NCI-H510A treated with DMSO at 0.1 percent for 48 hours (cell line): ENCODE measurements around the gene LPP.
"Not testable (repeated sequence)": the region's sequence is repeated elsewhere in the genome, so short reads cannot be mapped to it uniquely, and the experiment has no call there.

Source experiments
- DNase-seq: peaks from one replicate; lab custom pipeline; 2025; lab: John Stamatoyannopoulos, UW

The LPP gene

DNA sequence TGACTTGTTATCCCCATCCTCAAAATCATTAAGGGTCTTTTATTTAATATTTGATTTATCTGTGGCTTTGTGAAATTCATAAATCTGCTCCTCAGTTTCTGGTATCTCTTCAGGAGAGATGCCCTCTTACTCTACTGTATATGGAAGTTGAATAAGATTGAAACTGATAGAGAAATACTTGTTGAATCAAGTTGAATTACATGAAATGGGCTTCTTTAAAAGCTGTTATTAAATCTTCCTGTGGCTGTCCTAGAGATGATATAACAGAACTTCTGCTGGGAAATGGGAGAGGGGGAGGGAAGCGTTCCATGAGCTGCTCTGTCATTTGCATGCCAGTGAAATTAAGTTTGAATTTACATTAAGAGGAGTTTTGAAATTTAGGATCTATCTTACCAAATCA is 523.4 kb downstream of the LPP start:
- no peak for DNase-seq

DNA sequence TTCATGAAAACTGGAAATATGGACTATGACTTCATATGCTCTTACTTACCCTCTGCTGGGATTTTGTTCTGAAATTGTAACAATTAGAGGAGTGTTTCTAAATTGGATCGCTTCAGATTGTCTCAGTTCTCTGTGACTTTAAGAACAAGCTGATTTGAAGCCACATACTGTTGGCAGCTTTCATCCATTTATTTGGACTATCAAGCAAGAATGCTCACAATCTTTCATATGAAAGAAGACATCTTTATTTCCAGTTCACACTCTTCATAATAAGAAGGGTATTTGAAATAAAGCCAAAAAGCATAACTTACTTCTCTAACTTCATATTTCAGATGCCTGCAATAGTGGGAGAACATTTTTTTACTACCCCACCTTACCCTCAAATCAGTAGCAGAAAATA is 526.2 kb downstream of the LPP start:
- no peak for DNase-seq

DNA sequence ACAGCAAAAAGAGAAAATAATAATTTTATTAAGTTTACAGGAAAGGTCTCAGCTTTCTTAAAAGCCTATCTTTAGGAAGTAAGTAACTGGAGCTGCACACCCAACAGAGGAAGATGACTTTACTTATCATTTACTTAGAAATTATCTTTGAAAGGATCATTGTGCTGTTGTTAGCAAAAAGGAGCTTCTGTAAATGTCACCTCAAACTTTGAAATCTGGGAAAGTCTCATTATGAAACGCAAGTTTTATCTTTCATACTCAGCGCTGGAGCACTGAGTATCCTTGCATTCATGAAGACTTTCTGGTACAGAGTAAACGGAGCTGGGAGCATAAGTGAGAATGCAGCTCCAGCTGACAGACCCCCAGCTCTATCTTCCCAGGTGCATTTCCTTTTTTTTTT is 526.6 kb downstream of the LPP start:
- no peak for DNase-seq

DNA sequence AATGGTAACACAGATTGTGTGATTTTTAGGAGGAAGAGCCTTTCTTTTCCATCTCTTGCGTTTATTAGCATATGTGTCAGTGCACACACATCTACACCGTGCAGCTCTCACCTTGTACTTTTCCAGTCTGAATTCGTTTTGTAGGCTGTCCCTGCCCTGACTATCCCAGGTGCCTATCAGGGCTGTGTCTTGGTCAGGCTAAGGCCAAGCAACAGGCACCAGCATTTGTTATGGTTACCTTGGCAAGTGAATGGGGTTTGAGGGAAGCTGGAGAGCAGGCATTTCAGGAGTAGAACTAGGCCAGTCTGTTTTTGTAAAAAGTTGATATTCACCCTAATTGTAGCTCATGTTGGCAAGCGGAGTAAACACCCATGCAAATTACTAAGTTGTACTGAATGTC is 528.4 kb downstream of the LPP start:
- DNase-seq, result no peak

DNA sequence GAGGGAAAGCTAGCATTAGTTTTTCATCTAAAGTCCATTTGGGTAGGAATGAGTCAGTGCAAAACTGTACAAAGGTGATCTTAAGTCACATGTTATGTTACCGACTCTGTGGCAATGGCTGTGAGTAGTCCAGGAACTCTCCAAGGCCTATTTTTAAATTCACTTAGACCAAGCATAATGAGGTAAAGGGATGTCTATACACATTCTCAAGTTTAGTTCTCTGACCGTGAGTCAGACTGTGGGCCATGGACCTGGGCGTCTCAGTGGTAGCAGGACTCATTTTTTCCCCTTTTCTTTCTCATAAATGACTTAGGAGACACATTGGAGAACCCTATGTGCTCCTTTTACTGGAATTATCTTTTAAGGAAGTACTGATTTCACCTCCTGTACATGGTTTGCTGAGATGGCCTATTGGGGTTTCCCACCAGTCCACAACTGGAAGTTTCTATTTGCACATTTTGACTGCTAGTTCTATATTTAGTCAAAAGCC is 529.1 kb downstream of the LPP start:
- no peak for DNase-seq

DNA sequence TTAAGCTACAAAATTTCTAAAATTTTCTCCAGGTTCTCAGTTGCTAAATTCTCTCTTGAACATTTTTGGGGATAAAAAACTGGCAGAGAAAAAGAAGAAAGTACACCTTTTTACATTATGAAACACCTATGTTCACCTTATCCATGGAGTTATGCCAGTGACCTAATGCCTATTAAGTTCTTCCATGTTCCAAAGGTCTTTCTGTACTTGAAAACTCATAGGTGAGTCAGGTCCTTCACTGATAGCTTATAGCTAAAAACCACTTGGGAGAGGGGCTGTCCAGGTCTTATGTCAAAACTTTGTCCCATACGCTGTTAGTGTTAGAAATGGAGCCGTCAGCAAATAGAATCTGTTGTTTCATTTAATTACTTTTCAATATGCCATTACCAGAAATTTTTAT is 530.3 kb downstream of the LPP start:
- no peak for DNase-seq

DNA sequence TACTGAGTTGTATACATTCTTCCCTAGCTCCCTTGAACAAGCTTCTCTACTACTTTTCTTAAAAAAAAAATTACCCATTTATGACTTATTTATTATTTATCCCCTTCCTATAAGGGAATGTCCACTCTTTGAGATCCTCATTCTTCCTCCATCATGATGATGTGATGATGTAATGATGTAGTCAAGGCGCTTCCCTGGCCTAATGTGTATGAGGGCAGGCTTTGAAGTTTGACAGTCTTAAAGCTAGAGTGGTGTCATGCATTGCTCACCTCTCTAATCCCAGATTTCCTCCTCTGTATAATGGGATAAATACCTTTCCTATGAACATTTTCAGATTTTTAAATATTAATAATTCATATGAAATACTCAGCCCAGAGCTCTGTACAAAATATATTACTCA is 531.8 kb downstream of the LPP start:
- no peak for DNase-seq

DNA sequence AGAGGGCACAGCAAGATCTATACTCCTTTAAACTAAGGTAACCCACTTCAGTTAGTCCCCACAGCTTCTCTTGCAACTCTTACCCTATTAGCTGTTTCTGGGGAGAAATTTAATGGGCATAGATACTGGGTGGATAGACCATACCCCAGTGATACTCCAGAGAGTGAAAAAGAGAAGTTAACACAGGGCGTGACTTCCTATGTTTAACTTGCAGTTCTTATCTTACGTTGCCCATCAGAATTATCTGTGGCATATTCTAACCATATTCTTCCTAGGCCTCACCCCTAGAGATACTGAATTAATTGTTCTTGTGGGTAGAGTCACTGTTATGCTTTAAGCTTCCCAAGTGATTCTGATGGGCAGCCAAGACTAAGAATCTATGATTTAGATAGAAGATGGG is 532.4 kb downstream of the LPP start:
- DNase-seq, result no peak

DNA sequence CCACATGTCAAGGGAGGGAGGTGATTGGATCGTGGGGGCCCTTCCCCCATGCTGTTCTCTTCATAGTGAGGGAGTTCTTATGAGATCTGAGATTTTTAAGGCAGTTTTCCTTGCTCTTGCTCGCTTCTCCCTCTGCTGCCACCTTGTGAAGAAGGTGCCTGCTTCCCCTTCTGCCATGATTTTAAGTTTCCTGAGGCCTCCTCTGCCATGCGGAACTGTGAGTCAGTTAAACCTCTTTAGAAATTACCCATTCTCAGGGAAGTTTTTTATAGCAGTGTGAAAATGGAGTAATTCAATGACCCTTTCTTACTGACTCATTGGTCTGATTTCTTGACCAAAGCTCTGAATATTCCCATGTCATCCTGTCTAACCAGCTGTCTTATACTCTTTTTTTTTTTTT is 533.4 kb downstream of the LPP start:
- no peak for DNase-seq

DNA sequence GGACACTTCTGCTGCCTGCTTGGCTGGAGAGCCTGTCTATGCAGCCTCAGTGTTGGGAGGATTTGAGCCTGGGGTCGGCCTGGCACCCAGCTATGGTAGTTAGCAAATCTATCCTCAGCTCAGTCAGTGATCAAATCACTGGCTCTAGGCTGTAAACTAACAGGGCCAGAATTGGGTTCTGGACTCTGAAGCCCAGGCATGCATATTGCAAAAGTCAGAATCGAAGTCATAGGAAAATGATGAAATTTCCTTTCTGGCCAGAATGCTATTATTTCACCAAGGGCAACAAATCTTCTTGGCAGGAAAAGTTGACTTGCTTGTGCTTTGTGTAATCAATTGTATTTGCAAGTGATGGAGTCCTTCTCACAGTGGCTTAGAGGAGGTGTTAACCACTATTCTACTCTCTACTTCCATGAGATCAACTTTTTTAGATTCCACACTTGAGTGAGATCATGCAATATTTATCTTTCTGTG is 535.2 kb downstream of the LPP start:
- no peak for DNase-seq

DNA sequence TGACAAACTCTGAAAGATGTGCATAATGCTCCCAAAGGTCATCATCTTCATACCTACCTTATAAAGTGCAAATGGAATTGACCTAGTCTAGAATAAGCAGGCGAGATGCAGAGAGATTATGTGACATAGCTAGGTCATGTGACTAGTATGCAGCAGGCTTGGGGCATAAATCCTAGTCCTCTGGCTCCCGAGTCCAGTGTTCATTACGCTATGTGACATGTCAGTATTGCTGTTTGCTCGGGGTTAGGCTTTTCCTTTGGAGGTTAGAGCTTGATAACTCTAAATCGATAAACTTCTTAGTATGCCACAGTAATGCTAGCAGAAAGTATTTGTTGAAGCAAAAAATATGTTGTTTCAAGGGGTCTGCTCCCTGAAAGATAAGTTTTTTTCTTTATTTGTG is 536.1 kb downstream of the LPP start:
- DNase-seq, result no peak

DNA sequence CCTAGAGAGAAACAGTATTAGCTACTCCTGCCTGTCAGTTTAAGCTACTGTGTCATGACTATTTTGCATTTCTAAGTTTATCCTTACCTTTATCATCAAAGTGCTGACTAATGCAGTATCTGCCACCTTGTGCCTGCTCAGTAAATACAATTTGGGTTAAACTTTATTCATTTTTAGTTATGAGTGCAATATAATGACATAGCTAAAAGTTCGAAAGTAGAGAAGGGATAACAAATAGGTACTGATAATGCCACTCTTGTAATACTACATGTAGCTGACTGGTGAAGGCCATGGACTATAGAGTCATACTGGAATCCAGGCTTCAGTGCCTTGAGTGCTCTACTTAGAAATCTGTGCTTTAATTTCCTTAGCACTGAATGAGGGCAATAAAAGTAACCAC is 537.0 kb downstream of the LPP start:
- no peak for DNase-seq

DNA sequence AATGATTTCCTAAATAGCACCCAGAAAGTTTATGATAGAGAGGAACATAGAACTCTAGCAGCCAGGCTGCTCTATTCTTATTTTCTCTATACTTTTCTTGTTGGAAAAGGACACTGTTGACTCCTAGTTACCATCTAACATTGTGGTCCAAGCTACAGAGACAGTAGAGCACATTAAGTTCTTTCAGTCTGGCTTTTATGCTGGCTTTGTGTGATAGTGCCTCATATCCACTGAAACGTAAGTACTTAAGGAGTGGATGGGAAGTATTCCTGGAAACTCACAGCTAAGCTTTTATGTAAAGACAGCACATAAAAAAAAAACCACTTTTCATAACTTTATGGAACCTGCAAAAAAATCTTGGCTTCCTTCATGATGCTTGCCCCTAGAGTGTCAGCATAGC is 537.7 kb downstream of the LPP start:
- no peak for DNase-seq

DNA sequence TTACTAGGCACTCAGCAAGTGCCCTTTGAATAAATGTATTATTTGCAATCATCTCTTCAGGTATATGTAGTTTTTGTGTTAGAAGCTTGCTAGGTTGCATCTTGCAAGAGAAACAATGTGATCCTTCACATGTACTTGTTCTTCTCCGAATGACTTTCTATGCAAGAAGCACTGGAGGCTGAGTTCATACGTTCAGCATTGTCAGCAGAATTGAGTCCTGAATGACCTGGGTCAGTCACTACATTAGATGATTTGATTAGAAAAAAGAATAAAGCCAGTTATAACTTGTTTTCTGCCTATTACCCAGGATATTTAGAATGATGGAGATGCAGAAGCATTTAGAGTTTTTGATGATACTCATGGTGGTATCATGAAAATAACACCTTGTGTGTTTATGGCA is 538.7 kb downstream of the LPP start:
- no peak for DNase-seq

DNA sequence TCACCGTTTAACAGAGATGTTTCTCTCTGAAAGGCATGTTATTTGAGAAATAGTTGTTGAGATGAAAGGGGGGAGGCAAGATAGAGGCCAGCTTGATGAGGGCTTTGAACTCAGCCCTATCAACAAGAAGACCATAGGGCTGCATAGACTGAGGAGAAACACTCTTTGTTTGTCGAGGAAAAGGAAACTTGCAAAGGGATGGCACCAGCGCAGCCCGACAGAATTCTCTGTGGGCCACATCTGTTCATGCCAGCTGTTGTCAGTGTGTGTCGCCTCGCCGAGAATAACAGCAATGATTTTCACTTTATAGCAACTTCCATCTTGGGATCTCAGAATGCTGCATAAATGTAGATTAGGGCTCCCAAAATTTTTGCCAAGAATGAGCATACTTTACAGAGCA is 539.5 kb downstream of the LPP start:
- no peak for DNase-seq

DNA sequence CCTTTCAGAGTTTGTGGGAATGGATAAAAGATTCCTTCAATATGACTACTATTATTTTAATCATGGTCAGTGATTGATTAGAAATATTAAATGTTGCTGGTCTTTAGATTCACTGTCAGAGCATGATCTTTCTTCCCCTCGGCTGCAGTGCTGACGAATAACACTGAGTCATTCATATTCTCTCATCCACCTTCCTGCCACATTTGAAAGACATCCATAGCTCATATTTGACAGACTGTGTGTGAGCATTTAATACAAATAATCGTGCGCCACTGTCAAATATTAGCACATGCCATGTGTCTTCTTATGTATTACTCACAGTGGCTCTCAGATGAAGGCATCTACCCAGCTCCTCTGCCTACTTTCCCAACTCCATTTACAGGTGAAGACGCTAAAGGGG is 541.3 kb downstream of the LPP start:
- DNase-seq, result no peak

DNA sequence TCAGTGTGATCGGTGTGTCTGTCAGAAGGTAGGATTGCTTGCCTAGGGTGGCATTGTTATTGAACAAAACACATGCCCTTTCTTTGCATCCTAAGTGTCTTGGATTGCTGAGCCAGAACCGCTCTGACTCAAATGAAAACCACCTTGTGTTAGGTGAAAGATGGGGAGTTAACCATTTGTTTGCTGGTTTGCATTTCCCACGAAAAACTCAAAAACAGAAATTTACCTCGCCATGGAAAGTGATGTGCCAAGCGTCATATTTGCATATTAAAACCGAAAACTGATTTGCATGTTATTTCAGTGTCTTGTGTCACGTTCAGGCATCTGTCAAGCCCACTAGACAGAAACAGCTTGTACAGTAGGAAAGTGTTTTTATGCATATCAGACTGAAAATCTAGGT is 543.2 kb downstream of the LPP start:
- DNase-seq, result no peak

DNA sequence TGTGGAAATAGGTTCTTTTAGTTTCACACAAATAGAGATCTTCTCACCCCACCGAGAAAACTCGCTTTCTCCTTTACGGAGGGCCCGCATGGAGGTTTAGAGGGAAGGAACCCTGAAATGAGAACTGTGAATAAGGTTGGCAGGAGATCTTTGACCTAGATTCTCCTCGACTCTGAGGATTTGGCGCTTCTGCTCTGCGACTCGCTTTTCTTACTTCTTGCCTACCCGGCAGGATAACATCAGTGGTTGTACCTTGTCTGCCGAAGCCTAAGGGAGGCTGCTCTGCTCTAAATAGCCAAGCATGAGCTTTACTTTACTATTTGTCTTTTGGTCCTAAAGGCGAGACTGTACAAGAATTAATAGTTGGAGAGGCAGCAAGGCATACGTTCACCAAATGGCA is 544.5 kb downstream of the LPP start:
- no peak for DNase-seq

DNA sequence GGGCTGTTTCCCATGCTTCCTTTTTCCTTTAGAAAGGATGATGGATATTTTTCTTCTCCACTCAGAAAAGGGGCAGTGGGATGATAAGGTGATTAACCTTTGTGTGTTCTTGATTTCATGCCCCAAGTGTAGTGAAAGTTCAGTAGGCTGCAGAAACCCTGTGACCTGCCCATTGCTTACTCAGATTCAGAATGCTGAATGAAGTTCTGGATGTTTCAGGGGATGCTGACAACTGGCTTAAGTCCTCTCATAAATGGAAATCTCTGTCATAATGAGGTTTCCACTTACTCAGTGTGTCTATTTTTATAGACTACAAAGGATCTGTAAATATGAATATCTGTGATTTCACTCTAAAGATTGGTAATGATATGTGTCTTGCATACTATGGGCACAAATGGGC is 546.5 kb downstream of the LPP start:
- no peak for DNase-seq

DNA sequence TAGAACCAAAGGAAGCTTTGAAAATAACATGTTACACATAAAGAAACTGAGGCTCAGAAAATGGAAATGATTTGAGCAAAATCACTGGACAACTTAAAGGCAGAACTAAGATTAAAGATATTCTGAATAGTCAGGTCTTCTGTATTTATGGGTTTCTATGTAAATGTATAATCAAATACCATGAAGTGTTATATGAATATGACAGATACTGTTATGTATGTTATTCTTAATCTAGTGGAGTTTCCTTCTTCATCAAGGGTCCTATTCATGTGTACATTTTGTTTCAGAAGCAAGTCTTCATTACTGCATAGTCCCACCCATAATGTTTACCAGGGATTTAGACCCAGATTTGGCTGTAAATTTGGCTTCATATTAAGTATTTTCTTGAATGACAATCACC is 547.0 kb downstream of the LPP start:
- no peak for DNase-seq

DNA sequence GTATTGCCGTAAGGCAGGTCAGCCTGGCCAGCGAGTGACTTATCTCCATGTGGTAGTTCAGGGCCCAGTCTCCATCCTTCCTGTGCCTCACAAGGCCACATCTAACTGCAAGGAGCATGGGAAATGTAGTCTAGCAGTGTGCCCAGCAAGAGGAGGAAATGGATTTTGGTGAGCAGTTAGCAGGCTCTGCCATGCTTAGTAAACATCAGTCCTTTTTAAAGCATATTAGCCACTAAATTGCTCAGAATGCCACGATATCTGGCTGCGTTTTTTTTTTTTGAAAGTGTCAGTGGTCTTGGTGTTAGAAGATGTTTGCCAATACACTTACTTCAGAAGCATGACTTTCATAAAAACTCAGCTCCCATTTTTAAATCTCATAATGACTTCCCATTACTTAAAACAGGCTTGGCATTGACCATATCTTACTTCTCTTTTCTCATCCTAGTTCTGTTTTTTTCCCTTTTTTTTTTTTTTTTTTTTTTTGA is 547.6 kb downstream of the LPP start:
- no peak for DNase-seq

DNA sequence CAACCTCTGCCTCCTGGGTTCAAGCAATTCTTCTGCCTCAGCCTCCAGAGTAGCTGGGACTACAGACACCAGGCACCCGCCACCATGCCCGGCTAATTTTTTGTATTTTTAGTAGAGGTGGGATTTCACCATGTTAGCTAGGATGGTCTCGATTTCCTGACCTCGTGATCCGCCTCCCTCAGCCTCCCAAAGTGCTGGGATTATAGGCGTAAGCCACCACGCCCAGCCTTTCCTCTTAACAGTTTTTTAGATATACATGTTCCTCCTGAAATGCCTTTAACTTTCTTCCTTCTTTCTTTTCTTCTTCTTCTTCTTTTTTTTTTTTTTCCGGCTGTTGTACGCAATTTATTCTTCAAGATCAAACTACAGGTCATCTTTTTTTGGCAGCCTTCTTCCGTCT is 548.1 kb downstream of the LPP start:
- DNase-seq, result not testable (repeated sequence)

DNA sequence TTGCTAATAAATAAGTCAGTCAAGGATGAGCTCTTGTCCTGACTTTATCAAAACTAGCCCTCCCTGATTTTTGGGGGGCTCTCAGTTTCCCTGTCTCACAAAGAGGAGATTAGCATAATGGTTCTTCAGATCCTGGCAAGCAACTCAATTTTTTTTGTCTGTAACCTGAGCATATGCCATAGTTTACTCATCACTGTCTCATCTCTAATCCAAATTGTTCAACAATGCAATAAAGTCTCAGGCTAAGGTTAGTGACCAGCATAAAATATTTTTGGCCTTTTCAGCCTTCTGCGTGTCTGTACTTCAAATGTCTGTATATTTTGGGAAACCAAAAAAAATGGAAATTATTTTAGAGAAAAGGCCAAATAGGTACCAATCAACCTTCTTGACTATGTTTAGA is 552.2 kb downstream of the LPP start:
- DNase-seq, result no peak

DNA sequence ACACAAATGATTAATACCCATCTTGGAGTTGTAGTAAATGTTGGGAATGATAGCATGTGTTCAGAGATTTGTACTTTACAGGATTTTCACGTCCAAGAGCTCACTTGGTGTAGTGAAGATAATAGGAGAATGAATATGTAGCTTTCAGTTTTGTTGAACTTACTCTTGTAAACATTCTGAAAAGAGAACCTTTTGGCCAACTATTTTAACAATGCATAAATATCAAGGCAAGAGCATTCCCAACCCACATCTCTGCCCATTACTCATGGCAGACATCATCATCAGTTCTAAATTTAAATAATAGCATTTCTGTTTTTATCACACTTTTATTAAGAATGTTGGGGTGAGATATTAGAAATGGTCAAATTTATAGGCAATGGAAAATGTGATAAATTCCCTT is 552.6 kb downstream of the LPP start:
- no peak for DNase-seq
